GM19468 (cell line): Measurements from ENCODE around the gene SIGLEC14.

Experiments
- ATAC-seq: cut with Tn5 transposase; IDR thresholded peaks from one replicate; pipeline ENCODE4 v1.9.1; 2021; ENCODE audit warnings: mild to moderate bottlenecking, moderate library complexity, moderate number of reproducible peaks; ENCODE audit not compliant: unreplicated experiment; ENCODE audit errors: extremely low read depth

SIGLEC14 gene

DNA sequence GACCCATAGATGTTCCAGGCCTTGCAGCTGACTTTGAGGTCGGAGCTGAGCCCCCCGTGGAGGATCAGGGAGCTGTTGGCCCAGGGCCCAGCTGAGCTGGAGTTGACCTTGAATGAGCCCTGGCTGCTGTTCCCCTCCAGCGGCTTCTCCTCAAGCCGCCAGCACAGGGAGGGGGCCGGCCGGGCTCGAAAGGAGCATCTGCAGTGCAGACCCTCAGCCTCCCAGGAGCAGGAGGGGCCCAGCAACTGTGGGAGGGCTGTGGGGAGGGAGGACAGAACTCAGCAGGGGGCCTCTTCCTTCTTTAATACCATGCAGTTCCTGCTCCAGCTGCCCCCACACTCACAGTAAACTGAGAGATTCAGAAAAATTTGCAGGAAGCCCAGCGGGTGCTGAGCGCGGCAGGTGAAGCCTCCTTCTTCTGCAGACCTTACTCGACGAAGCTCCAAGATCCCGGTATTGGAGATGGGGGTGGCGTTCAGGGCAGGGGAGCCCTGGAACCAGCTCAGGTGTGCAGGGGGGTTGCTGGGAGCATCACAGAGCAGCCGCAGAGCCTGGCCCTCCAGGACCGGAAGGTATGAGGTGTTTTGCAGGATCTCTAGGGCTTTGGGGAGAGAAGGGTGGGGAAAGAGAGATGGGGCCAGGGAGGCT is 19.0 kb downstream of the SIGLEC14 start:
- no peak for ATAC-seq

DNA sequence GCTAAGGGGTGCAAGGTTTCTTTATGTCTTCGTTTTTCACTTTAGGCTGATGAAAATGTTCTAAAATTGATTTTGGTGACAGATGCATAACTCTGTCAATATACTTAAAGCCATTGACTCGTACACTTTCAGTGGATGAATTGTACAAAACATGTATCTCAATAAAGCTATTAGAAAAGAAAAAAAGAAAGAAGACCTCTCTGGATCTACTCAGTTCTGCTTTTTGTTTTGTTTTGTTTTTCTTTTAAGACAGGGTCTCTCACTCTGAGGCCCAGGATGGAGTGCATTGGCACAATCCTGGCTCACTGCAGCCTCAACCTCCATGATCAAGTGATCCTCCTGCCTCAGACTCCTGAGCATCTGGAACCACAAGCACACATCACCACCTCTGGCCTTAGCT is 19.9 kb downstream of the SIGLEC14 start:
- ATAC-seq, result no peak

DNA sequence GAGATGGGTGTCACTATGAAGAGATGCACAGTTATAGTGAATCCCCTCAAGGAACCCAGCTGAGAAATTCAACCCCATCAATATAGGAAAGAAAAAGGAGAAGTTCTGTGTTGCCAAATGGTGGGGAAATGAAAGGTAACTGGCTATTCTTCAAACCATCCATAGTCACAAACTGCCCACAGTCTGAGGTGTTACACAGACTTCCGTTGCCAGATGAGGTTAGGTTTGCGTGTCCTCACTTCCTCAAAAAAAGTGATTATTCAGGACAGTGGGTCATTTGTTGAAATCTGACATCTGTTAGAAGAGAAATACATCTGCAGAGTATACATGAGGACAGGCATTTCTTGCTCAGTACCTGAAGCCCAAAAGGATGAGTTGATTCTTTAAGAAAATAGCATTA is 25.4 kb downstream of the SIGLEC14 start:
- peak; percentile 76 for ATAC-seq

DNA sequence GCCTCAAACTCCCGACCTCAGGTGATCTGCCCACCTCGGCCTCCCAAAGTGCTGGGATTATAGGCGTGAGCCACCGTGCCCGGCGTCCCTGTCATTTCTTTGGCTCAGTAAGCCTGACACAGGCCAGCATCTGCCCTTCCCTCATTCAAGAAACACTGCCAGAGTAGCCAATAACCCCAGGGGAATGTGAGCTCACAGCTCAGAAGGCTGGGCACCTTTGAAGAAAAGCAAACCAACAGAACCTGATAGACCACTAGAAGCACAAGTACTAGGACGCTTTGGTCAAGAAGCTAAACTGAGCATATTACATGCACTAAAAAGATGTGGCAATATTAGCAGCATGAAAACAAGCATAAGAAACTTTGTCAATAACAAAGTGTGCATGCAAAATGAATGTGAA is 30.6 kb downstream of the SIGLEC14 start:
- ATAC-seq, result no peak

DNA sequence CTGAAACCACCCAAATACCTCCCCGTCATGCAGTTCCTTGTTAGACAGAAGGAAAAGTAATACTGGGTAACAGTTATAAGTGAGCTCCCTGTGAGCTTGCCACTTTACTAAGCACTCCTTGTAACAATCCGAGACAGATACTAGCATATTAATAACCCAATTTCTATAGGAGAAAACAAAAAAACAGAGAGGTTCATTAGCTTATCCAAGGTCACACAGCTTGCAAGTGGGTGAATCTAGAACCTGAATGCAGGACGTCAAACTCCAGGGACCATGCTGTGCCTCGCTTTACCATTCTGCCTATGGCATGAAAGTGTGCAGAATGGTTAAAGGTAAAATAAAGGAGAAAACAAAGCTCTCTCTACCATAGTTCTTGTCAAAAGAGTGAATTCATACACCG is 31.8 kb downstream of the SIGLEC14 start:
- no peak for ATAC-seq

DNA sequence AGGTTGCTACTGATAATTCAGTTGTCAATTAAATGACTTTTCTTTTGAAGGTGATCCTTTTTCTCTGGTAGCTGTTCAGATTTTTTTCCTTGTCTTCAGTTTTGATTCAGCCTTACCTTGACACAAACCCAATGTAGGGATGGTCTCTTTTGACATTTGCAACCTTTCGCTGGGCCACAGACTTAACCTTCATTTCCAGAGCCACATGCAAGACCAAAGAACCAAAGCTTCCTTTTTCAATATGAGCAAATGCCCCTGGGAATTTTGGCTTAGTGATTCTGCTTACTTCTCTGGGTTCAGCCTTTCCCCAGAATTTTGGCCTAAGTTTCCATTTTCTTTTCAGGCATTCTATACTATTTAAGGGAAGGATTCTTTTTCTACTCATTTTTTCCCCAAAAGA is 36.0 kb downstream of the SIGLEC14 start:
- ATAC-seq, result no peak

DNA sequence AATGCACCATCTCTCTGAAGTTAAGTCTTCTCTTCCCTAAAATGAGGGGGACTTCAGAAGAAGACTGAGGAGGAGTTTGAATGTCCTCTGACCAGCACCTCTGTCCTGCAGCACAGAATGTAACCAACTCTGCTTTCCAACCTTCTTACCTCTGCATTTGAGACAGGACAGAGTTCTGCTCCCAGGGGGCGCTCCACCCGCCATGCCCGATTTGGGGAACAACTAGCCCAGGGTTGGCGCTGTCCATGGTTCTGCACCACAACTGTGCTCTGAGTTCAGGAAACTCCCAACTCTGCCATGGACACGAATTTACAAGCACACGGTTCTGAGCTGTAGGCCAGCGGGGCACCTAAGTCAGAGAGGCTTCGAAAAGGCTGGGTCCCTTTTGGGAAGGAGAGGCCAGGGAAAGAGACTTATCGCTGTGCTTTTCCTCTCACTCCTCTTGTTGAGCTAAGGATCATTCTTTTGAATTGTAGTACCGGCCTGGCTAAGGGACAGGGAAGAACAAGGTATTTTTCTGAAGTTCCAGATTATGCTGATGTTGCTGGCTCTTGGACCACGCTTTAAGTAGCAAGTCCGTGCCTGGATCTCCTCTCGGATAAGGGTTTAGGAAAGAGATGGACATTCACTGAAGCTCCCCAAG is 38.6 kb downstream of the SIGLEC14 start:
- ATAC-seq, result no peak

DNA sequence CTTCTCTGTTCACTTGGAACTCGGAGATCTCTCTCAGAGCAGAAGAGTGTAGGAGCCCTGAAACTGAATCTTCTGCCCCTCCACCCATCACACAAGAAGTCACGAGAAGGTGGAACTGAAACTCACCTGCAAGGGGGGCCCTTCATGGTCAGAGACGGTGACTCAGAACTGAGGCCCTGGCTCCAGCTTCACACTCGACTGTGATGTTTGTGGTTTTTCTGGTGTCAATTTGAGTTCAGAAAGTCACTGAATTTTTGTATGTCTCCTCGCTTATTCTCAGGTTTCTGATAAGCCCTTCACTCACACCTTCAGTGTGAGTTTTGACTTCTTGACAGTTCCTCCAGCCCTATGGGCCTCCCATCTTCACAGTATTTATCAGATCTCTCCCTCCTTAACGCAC is 39.5 kb downstream of the SIGLEC14 start:
- peak; percentile 84 for ATAC-seq

DNA sequence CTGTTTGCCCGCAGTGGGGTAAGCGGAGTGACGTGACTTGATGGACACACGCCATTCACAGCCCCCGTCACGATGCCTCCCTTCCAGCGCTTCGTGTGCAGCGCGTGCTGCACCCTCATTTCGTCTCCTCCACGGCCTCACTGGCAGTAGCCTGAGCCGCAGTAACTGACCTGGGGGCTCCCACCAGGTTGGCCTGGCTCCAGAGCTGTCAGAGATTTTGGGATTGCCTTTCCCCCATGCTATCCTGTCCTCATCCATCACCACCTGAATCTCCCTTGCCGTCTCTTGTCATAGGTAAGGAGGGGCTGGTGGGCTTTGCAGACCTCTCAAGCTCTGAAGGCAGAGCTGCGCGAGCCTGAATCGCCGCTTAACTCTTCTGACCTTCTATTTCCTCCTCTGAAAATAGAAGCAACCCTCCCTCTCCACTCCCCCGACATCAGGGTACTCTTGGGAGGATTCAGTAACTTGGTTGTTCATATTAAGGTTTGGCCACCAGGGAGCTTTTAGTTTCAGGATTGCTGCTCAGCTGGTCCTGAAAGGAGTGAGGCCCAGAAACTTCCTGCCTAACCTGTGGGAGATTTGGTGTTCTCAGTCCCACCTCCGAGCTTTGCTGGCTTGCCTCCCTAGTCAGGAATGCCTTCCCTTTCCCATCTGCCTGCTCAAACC is 44.3 kb downstream of the SIGLEC14 start:
- no peak for ATAC-seq

DNA sequence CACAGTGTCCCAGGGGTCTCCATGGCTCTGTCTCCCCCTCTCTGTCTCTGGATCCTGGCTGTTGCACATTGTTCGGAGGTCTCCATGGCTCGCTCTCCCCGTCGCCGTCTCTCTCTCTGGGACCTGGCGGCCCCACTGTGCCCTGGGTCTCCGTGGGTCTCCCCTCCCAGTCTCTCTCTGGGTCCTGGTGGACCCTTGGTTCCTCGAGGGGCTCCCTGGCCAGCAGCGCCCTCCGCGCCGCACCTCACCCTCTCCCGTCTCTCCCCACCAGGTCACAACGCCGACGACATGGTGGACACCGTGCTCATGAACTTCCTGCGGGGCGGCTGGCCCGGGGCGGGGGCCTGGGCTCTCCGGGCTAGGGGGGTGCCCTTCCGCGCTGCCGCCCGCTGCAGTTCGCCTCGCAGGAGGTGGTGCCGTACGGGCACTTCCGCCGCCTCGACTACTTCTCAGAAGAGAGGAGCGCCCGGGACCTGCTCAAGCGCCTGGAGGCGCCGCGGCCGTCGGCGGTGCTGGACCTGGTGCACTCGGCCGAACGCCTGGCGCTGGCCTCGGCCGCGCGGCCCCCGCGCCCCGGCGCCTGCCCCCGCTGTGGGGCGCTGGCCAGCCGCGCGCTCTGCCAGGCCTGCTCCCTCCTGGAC is 45.6 kb downstream of the SIGLEC14 start:
- no peak for ATAC-seq

DNA sequence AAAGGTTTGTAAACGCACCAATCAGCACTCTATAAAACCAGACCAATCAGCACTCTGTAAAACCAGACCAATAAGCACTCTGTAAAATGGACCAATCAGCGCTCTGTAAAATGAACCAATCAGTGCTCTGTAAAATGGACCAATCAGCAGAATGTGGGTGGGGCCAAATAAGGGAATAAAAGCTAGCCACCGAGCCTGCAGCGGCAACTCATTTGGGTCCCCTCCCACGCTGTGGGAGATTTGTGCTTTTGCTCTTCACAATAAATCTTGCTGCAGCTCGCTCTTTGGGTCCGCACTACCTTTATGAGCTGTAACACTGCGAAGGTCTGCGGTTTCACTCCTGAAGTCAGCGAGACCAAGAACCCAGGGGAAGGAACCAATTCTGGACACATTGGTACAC is 47.5 kb downstream of the SIGLEC14 start:
- no peak for ATAC-seq

DNA sequence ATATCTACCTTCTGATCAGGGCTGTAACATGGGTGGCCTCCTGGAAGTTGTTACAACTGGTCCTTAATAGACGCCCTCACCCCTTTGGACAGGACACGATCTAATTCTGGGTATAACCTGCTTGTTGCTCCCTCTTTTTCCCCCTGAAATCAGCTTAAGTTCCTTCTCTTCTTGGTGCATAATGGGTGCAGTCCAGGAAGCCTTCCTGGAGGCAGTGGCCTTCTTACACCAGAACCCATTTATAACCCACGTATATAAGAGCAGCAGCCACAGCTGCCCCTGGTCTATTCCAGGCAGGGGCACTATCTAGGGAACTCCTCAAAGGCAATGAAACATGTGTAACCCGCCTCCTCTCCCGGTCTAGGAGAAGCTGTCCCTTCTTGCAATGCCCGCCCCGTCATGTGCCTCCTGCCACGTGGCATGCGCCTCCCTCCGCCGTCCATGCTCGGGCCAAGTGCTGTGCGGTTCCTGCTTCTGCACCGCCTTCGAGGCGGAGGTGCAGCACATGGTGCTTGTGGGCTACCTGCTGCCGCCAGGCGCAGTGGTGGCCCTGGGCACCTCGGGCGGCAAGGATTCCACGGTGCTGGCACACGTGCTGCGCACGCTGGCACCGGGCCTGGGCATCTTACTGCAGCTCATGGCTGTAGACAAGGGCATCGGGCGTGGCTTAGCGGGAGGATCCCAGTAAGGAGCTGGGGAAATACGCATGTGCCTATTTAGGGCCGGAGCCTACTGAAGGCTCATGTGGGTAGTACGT is 48.3 kb downstream of the SIGLEC14 start:
- no peak for ATAC-seq

DNA sequence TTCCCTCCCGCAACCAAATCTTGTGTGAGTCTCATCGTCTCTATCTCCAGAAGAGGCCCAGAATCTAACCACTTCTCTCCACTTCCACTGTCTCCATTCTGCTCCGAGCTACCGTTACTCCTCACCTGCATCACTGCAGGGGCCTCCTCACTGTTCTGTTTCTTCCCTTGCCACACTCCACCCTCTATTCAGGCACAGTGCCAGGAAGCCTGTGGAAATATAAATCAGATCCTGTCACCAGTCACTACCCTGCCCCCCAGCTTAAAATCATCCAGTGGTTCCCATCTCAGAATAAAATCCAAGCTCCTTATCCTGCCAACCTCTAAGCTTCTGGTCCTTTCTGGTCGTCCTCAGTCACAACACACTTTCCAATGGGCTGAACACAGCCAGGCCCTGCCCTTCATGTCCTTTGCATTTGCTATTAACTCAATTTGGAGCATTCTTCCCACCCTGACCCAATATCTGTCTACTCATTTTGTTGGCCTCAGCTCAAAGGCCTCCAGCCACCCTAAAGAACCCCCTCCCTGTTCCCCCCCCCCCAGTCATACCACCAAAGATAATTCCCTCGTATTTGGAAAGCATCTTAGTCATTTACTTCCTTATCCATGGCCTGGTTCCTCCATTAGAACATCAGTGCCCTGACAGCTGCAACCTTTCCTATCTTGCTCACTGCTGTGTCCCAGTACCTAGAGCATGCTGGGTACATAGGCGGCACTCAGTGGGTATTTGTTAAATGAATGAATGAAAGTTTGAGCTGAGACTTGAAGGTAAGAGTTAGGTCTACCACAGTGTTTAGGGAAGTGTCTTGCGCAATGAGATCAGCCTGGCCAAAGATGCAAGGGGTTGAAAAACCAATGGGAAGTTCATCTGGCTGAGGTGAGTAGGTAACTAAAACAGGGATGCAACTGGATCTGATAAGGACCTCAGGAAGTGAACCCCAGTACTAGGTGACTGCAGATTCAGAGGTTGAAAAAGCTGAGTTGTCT is 51.1 kb downstream of the SIGLEC14 start:
- no peak for ATAC-seq

DNA sequence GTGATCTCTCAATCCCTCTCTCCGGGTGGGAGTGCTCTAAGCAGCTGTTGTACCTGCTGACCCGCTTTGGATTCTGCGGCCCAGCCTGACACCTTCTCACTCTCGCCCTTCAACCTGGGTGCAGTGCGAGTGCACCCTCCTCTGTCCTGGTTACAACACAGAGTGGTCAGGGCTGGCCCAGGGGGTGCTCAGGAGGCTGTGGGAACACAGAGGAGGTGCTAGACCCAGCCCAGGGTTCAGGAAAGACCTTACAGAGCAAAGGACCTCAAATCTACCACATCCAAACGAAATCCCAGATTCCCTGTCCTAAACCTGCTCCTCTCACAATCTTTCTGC is 51.9 kb downstream of the SIGLEC14 start:
- no peak for ATAC-seq

DNA sequence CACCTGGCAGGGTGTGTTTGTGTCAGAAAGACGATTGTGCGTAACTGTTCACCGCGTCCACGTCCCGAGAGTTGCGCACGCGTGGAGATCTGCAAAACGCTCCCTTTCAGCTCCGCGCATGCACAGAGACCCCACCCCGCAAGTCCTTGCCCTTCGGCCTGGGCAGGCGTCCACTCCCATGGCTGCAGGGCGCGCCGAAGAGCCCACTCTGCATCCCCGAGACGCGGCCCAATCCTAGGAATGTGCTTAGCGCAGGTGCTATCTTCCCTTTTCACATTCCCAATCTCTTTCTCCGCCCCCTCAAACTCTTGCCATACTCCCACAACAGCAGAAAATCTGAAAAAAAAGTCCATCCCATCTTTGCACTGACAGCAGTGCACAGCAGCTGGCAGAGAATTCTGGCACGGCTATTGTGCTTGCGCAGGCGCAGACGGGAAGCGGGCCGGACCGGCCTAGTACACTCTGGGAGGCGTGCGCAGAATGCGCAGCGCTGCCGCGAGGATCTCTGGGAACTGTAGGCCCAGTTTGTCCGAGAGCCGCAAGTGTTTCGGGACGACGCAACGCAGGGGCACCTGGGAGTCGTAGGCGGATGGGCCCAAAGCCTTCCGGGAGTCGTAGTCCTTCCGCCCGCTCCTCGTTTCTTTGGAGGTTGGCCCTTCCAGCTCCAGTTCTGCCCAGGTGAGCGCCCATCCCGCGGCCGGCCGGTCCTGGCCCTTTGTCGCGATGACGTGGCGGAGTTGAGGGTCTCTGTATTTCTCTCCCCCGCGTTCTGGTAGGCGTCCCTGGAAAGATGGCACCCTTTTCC is 52.5 kb downstream of the SIGLEC14 start:
- peak; percentile 97 for ATAC-seq

DNA sequence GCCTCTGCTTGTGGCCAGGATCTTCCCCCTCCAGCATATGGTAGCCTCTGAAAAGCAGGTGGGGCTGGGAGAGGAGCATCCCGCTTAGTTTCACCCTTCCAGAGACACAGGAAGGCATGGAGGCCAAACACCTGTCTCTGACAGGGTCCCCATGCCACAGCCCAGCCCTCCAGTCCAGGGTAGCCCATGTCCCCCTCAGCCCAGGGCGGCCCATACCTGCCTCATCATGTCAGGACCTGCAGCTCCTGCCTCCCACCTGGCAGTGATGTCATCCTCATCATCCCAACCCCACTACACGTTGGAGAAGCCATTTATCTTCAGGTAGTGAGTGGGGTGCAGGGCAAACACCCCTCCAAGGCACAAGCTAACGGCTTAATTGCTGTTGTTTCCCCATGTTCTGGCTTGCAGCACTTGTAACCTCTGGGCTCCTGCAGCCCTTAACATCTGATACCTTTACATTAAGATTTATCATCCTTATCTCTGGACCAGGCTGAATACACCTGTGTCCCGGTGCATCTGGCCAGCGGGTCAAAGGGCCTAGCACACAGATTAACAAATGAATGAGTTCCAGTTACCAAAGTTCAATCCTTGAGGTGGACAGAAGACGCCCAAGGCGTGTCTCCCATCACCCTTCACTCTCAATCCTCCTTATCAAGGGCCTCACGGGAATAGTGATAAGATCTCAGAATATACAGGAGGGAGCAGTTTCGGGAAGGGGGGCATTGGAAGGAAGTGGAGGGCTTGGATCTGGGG is 53.3 kb downstream of the SIGLEC14 start:
- ATAC-seq, result no peak
